Brain pericyte (primary cell): ENCODE data around the gene GPR139.

Experiments used
- DNase-seq: peaks from one replicate; pipeline ENCODE4 v3.0.0-alpha.2; 2012; ENCODE audit warnings: low read depth, low spot score

Gene GPR139

GRCh38 chr16:20056436-20056835 lies 17.3 kb downstream of the GPR139 start:
- DNase-seq = no peak

DNA sequence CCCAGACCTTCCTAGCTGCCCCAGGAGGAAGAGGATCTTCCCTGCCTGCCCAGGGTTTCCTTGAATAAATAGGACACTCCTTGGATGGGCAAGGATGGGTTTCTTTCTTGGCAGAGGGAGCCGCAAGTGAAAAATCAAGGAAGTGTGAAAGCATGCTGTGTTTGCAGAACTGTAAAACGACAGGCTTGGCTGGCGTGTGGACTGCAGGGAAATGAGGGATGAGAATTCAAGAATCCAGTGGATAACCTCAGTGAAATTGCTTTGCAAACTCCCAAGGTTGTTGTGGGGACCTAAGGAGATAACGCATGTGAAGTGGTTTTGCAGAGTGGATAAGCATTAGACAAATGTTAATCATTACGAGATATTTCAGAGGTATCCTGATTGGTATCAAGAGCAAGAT lies 20.4 kb downstream of the GPR139 start:
- DNase-seq = no peak

GRCh38 chr16:20051611-20052010 lies 22.1 kb downstream of the GPR139 start:
- DNase-seq = no peak

DNA sequence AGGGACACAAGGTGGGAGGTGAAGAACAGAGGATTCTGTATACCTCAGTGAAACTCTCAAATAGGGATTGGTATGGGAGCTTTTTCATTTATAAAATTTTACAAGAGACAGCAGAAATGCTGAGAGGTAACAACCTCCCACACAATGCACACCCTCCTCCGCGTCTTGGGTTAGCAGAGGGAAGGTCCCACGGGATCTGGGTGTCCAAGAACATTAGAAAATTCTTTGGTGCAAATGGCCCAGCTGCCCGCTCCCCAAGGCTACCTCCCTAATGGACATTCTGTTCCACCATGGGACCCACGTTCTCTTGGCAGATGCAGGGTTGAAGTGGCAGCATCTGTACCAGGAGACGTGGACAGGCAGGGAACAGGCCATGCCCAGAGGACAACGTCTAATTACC lies 22.5 kb downstream of the GPR139 start:
- no peak for DNase-seq

DNA sequence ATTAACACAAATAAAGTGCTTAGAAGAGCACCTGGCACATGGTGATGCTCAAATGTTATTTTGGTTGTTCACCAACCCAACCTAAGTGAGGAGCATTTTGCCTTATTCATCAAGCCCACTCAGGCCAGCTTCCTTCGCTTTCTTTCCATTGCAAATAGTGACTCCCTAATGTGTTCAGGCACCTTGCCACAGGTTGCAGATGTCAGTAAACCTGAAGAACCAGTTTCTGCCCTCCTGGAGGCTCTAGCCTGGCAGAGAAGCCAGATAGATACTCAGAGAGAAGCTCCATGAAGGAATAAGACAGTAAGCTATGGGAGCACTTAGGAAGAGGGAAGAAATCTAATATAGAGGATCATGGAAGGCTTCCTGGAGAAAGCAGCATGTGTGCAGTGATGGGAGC lies 23.9 kb downstream of the GPR139 start:
- DNase-seq = no peak

DNA sequence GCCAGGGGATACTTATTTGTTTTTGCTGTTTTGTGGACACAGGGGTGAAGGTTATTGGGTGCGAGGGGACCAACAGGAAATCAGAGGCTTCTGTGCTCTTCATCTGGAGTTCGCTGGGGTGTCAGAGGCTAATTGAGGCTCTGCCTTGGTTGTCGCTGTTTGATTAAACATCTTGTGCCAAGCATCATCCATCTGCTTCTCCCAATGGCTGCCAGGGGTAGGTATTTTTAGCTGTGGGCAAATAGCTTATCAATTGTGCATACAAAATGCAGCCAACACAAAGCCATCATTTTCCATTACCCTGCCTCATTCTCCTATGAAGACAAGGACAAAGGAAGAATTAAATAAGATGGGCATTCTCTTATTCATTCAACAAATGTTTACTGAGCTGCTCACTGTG lies 27.8 kb downstream of the GPR139 start:
- no peak for DNase-seq

GRCh38 chr16:20042848-20043247 lies 30.8 kb downstream of the GPR139 start:
- DNase-seq = no peak

GRCh38 chr16:20041924-20042596 lies 31.6 kb downstream of the GPR139 start:
- no peak for DNase-seq

- no peak for DNase-seq
Observed at GRCh38 chr16:20040011-20040410, 33.7 kb downstream of the GPR139 start.

DNA sequence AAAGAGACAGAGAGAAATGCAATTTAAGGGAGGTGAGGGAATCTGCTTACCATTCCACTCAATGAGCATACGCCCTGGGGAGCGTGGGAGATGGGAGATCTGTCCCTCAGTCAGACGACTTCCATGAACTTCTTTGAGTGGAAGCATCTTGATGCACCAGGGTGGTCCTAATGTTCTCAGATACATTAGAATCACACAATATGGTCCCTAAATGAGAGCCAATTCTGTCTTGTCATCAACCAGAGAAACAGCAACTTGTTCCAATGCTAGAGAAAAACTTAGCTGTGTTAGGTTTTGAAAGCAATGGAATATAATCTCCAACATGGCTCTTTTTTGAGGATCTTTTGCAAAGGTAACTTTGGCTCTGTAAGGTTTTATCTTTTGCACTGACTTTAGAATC lies 44.1 kb downstream of the GPR139 start:
- no peak for DNase-seq

GRCh38 chr16:20026361-20027072 lies 47.2 kb downstream of the GPR139 start:
- no peak for DNase-seq

DNA sequence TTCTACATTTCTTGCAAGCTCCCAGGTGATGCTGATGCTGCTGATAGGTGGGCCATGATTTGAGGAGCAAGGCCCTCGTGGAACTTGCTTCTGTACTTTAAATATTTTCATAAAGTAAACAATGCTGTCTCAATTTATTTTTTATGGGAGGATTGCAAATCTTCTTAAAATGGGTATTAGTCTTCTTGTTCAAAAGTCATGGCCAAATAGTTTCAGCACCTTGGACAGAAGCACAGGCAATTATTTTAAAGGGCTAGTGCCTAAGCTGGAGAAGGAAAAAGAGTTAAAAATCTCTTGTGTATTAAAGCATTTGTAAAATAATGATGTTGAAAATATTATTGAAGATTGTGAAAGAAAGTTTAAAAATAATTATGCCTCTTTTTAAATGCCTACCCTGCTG lies 50.5 kb downstream of the GPR139 start:
- no peak for DNase-seq

GRCh38 chr16:20020976-20021375 lies 52.7 kb downstream of the GPR139 start:
- no peak for DNase-seq

DNA sequence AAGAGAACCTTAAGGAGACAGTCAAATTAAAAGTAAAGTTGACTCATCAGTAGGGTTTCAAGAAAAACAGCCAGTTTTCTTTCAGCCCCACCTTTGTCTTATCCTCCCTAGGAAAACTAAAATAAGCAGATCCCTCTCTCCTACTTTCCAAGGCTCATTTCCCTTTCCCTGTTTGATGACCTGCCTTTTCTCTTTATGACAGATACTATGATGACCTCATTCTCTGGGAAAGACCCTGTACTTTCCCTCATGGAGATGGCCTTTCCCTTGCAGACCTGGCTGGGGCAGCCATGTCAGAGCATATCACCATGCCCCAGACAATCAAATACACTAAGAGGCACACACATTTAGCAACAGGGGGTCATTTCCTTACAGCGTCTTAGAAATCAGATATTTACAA lies 53.6 kb downstream of the GPR139 start:
- DNase-seq = no peak

DNA sequence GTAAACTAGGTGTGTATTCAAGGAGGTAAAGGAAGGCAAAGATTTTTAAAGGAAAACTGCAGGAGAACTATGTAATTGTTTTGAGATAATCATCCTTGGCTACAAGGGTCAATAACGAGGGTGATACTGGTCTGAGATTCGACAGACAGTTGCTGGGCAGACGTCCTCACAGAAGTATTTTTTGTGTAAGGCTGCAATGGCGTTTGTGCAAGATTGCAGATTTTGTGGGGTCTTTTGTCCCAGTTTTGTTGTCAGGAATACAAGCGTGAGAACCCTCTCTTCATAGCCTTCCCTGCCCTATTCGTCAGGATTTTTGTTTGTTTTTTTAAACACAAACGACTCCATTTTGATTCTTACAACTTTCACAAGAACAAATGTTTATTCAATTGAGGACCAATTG lies 57.5 kb downstream of the GPR139 start:
- no peak for DNase-seq

DNA sequence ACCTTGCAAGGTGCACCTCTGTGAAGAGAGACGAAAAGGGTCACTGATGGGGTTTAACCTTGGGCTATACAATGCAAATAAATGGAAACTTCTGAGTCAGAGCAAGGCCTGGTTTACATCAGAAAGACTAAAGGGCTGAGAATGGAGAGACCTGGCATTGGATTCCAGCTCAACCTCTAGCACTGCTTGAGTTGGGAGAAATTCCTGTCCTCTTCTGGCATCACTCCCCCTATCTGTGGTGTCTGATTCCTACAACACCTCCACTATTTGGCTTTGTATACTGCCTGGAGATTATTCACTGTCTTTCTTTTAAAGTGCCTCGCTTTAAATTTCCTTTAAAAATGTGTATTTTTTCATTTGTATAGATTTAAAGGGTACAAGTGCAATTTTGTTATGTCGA lies 68.8 kb downstream of the GPR139 start:
- no peak for DNase-seq

- DNase-seq = no peak
Observed at GRCh38 chr16:20002936-20003335, 70.8 kb downstream of the GPR139 start.

DNA sequence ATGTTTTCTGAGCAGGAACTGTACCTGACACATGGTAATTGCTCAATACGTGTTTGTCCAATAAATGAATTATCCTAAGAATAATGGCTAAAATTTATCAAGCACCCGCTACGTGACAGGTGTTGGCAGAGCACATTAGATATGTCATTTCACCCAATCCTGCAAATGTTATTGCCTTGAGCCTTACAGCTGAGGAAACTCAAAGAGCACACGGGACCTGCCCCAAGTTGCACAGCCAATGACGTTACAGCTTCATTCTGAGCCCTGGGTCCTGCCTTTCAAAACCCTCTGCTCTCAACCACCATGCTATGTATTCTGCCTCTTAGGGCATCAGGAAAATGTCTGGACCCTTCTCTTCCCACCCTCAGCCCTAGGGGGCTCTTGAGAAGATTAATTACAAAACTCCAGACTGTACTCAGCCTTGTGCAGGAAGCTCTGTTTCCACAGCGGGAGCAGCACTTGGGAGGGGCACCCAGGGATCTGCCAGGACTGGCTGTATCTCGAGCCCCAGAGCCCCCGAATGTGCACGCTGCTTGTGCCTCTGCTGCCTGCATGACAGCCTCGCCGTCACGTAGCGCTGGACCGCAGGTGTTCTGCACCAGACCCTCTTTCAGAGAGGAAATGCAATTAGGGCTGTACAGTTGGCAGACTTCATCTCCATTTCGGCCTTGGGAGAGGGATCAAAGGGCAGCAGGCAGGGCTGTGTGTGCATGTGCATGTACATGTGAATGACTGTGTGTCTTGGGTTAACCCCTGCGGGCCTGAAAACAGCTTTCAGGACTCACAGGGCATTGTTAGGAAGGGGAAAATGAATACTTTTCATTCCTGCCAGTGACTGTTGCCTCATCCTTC lies 71.6 kb downstream of the GPR139 start:
- no peak for DNase-seq

DNA sequence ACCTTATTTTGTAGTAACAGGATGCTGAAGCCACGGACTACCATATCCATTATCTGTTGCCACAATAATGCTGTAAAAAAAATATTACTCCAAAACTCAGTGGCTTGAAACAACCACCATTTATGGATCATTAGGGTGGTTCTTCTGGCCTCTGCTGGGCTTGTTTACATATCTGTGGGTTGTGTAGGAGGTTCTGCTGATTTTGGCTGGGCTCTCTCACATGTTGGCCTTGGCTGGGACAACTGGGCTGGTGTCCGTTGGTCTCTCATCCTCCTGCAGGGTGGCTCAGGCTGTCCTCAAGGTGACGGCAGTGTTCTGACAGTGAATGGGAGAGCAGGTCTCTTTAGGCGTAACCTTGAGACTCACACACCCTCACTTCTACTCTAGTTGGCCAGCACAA lies 76.0 kb downstream of the GPR139 start:
- no peak for DNase-seq

- DNase-seq = no peak
Observed at GRCh38 chr16:19997264-19997663, 76.4 kb downstream of the GPR139 start.

DNA sequence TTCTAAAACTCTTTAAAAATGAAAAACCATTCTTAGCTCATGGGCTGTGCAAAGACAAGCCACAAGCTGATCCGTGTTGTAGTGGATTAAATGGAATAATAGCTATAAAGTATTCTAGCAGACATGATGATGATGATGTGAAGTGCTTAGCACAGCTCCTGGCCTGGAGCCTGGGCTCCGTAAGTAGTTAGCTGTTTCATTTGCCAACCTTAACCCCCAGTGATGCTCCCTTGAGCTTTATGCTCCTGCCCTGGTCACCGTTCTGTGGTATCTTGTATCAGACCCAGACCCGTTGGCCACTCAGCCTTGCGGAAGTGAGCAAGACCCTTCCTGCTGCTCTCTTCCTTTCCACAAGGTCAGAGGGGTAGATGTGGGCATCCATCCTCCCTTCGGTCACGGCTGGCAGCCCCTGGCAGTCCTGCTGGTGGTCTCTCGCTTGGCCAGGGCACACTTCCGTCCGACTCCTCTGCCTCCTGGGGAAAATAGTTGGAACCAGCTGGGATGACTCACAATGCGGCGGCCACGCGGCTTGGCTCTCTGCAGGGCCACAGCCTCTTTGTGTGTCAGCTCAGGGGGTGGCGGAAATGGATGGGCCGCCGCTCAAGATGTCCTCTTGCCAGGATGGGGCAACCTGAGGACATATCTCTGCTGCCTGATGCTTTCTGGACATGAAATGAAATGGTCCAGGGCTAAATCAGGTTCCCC lies 79.1 kb downstream of the GPR139 start:
- DNase-seq = no peak

DNA sequence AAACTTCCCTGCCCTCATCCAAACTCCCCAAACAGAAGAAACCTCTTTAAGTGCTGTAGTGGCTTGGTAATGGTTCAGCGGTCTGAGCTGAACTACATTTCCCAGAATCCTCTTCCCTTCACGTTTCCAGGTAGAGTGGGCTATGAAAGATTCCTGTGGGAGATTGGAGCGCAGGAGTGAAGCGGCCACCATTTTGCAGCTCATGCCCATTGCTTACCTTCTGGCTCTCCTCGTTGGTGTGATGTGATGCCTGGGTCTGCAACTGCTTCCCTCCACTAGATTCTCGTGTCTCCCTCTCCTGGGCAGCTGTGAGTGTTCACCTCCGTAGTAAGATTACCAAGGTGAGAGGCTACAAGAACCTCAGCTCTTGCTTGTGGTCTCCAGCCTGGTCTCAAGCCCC lies 82.1 kb downstream of the GPR139 start:
- no peak for DNase-seq
